ENCODE data around the gene MCUB.

DNA sequence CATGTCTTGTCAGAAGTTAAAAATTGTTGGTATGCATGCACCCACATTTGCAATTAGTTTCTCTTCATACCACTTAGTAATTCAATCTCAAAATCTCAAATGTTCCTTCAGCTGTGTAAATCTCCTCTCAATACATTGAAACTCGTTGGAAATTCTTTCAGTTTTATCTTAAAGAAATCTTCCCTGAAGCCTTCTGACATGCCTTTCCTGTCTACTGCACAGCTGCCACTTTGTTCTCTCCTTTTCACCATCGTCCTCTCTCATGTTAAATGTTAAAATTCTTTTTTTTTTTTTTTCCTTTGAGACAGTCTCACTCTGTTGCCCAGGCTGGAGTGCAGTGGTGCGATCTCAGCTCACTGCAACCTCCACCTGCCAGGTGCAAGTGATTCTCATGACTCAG is 30.9 kb downstream of the MCUB start:
- TF ChIP-seq CTCF (IDR thresholded peaks at IDR 0.05) (no peak), POLR2A (IDR thresholded peaks at IDR 0.05) (no peak)

Data from prostate gland (tissue), 2 donors.